GM23338 (cell line): ENCODE data around the gene FOXP1.

Source experiments
- CREB1 ChIP-seq: fragments of 250-450 bp; sonication (Bioruptor Pico); IDR thresholded peaks from 2 replicates; pipeline ENCODE4 v1.5.0; 2020; ENCODE audit warnings: low read depth, mild to moderate bottlenecking, moderate library complexity
- EZH2 ChIP-seq: fragments of 200-600 bp; sonication (generic); IDR thresholded peaks from one replicate; pipeline ENCODE4 v1.8.0; 2017; ENCODE audit warnings: antibody characterized with exemption, mild to moderate bottlenecking, low read depth; ENCODE audit not compliant: unreplicated experiment
- EZH2phosphoT487 ChIP-seq: fragments of 200-600 bp; sonication (generic); IDR thresholded peaks from one replicate; pipeline ENCODE4 v1.8.1; 2018; ENCODE audit warnings: antibody characterized with exemption; ENCODE audit not compliant: unreplicated experiment
- JUNB ChIP-seq: IDR thresholded peaks from one replicate; pipeline ENCODE4 v1.6.1; 2016; ENCODE audit warnings: antibody characterized with exemption; ENCODE audit not compliant: unreplicated experiment
- NANOG ChIP-seq: IDR thresholded peaks from 2 replicates; pipeline ENCODE4 v1.6.1; 2016; ENCODE audit warnings: antibody characterized with exemption, borderline replicate concordance
- POLR2AphosphoS5 ChIP-seq: IDR thresholded peaks from 2 replicates; pipeline ENCODE4 v1.6.1; 2016; ENCODE audit warnings: antibody characterized with exemption, low read depth
- STAT1 ChIP-seq: IDR thresholded peaks from one replicate; pipeline ENCODE4 v1.6.1; 2016; ENCODE audit warnings: antibody characterized with exemption; ENCODE audit not compliant: unreplicated experiment
- ZNF114 ChIP-seq: fragments of 250-450 bp; sonication (Bioruptor Pico); IDR thresholded peaks from 2 replicates; pipeline ENCODE4 v1.5.0; 2020; ENCODE audit warnings: mild to moderate bottlenecking, moderate library complexity
- ZNF331 ChIP-seq: fragments of 250-450 bp; sonication (Bioruptor Pico); IDR thresholded peaks from 2 replicates; pipeline ENCODE4 v1.5.0; 2020; ENCODE audit warnings: low read depth, mild to moderate bottlenecking, moderate library complexity
- TF ChIP-seq, protein P1 (sequence below), 2 experiments: fragments of 200-600 bp in 1 of 2; sonication (generic) in 1 of 2; conservative IDR thresholded peaks; 2 replicates each; pipeline versions ENCODE4 v1.5.1 to v1.6.1; 2016 to 2017; ENCODE audit warnings: antibody characterized with exemption in 2 of 2, low read depth in 2 of 2, mild to moderate bottlenecking in 2 of 2, moderate library complexity in 1 of 2
- TF ChIP-seq, protein P2 (sequence below): IDR thresholded peaks from 2 replicates; pipeline ENCODE4 v1.6.1; 2016; ENCODE audit warnings: antibody characterized with exemption
- TF ChIP-seq, protein P3 (sequence below): IDR thresholded peaks from one replicate; pipeline ENCODE4 v1.6.1; 2018; ENCODE audit warnings: antibody characterized with exemption; ENCODE audit not compliant: unreplicated experiment
- TF ChIP-seq, protein P4 (sequence below): fragments of 250-450 bp; sonication (Bioruptor Pico); IDR thresholded peaks from 2 replicates; pipeline ENCODE4 v1.5.0; 2020; ENCODE audit warnings: mild to moderate bottlenecking, moderate library complexity

DNA sequence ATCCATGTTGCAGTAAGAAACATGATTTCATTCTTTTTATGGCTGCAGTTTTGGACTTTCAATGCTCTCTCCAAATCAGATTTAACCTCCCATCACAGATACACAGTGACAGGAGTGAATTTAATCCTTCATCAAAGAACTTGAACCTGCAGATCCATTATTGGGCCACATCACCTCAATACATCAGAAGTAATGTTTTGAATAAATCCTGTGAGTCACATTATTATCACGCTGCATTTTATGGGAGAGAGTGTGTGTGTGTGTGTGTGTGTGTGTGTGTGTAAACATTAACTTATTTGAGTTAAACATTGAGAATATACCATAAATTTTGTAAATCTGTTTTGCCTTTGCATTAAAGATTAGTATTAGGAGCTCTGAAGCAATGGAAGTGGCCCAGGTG lies 316.7 kb downstream of the FOXP1 start:
- TF ChIP-seq, protein P1, sequence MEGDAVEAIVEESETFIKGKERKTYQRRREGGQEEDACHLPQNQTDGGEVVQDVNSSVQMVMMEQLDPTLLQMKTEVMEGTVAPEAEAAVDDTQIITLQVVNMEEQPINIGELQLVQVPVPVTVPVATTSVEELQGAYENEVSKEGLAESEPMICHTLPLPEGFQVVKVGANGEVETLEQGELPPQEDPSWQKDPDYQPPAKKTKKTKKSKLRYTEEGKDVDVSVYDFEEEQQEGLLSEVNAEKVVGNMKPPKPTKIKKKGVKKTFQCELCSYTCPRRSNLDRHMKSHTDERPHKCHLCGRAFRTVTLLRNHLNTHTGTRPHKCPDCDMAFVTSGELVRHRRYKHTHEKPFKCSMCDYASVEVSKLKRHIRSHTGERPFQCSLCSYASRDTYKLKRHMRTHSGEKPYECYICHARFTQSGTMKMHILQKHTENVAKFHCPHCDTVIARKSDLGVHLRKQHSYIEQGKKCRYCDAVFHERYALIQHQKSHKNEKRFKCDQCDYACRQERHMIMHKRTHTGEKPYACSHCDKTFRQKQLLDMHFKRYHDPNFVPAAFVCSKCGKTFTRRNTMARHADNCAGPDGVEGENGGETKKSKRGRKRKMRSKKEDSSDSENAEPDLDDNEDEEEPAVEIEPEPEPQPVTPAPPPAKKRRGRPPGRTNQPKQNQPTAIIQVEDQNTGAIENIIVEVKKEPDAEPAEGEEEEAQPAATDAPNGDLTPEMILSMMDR (conservative IDR thresholded peaks at IDR 0.05; ENCODE audit: low read depth in 2 of 2): no peak
- TF ChIP-seq EZH2phosphoT487 (no peak), POLR2AphosphoS5 (no peak), CREB1 (CRISPR knock-in tag) (no peak), EZH2 (no peak), JUNB (no peak), ZNF114 (CRISPR knock-in tag) (no peak), ZNF331 (CRISPR knock-in tag) (no peak), STAT1 (no peak), NANOG (no peak)
- TF ChIP-seq, protein P2, sequence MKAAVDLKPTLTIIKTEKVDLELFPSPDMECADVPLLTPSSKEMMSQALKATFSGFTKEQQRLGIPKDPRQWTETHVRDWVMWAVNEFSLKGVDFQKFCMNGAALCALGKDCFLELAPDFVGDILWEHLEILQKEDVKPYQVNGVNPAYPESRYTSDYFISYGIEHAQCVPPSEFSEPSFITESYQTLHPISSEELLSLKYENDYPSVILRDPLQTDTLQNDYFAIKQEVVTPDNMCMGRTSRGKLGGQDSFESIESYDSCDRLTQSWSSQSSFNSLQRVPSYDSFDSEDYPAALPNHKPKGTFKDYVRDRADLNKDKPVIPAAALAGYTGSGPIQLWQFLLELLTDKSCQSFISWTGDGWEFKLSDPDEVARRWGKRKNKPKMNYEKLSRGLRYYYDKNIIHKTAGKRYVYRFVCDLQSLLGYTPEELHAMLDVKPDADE: no peak
- TF ChIP-seq, protein P3, sequence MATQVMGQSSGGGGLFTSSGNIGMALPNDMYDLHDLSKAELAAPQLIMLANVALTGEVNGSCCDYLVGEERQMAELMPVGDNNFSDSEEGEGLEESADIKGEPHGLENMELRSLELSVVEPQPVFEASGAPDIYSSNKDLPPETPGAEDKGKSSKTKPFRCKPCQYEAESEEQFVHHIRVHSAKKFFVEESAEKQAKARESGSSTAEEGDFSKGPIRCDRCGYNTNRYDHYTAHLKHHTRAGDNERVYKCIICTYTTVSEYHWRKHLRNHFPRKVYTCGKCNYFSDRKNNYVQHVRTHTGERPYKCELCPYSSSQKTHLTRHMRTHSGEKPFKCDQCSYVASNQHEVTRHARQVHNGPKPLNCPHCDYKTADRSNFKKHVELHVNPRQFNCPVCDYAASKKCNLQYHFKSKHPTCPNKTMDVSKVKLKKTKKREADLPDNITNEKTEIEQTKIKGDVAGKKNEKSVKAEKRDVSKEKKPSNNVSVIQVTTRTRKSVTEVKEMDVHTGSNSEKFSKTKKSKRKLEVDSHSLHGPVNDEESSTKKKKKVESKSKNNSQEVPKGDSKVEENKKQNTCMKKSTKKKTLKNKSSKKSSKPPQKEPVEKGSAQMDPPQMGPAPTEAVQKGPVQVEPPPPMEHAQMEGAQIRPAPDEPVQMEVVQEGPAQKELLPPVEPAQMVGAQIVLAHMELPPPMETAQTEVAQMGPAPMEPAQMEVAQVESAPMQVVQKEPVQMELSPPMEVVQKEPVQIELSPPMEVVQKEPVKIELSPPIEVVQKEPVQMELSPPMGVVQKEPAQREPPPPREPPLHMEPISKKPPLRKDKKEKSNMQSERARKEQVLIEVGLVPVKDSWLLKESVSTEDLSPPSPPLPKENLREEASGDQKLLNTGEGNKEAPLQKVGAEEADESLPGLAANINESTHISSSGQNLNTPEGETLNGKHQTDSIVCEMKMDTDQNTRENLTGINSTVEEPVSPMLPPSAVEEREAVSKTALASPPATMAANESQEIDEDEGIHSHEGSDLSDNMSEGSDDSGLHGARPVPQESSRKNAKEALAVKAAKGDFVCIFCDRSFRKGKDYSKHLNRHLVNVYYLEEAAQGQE: no peak
- TF ChIP-seq, protein P4, sequence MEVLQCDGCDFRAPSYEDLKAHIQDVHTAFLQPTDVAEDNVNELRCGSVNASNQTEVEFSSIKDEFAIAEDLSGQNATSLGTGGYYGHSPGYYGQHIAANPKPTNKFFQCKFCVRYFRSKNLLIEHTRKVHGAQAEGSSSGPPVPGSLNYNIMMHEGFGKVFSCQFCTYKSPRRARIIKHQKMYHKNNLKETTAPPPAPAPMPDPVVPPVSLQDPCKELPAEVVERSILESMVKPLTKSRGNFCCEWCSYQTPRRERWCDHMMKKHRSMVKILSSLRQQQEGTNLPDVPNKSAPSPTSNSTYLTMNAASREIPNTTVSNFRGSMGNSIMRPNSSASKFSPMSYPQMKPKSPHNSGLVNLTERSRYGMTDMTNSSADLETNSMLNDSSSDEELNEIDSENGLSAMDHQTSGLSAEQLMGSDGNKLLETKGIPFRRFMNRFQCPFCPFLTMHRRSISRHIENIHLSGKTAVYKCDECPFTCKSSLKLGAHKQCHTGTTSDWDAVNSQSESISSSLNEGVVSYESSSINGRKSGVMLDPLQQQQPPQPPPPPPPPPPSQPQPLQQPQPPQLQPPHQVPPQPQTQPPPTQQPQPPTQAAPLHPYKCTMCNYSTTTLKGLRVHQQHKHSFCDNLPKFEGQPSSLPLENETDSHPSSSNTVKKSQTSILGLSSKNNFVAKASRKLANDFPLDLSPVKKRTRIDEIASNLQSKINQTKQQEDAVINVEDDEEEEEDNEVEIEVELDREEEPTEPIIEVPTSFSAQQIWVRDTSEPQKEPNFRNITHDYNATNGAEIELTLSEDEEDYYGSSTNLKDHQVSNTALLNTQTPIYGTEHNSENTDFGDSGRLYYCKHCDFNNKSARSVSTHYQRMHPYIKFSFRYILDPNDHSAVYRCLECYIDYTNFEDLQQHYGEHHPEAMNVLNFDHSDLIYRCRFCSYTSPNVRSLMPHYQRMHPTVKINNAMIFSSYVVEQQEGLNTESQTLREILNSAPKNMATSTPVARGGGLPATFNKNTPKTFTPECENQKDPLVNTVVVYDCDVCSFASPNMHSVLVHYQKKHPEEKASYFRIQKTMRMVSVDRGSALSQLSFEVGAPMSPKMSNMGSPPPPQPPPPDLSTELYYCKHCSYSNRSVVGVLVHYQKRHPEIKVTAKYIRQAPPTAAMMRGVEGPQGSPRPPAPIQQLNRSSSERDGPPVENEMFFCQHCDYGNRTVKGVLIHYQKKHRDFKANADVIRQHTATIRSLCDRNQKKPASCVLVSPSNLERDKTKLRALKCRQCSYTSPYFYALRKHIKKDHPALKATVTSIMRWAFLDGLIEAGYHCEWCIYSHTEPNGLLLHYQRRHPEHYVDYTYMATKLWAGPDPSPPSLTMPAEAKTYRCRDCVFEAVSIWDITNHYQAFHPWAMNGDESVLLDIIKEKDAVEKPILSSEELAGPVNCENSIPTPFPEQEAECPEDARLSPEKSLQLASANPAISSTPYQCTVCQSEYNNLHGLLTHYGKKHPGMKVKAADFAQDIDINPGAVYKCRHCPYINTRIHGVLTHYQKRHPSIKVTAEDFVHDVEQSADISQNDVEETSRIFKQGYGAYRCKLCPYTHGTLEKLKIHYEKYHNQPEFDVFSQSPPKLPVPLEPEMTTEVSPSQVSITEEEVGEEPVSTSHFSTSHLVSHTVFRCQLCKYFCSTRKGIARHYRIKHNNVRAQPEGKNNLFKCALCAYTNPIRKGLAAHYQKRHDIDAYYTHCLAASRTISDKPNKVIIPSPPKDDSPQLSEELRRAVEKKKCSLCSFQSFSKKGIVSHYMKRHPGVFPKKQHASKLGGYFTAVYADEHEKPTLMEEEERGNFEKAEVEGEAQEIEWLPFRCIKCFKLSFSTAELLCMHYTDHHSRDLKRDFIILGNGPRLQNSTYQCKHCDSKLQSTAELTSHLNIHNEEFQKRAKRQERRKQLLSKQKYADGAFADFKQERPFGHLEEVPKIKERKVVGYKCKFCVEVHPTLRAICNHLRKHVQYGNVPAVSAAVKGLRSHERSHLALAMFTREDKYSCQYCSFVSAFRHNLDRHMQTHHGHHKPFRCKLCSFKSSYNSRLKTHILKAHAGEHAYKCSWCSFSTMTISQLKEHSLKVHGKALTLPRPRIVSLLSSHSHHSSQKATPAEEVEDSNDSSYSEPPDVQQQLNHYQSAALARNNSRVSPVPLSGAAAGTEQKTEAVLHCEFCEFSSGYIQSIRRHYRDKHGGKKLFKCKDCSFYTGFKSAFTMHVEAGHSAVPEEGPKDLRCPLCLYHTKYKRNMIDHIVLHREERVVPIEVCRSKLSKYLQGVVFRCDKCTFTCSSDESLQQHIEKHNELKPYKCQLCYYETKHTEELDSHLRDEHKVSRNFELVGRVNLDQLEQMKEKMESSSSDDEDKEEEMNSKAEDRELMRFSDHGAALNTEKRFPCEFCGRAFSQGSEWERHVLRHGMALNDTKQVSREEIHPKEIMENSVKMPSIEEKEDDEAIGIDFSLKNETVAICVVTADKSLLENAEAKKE: no peak
